Renal cortex interstitium (tissue), 3 donors: ENCODE data around the gene SLCO2B1. TPM values are rescaled to one million over a fixed set of nuclear protein-coding genes. Genes with fewer than 3 reads are reported as not detected.

ENCODE experiments used
- polyA plus RNA-seq, 3 donors: library from polyadenylated mRNA; unstranded; fragments of 120-200 nt; gene quantifications; one replicate each; pipeline ENCODE4 v1.2.1, GENCODE V29; 2013; ENCODE audit not compliant: insufficient read length in 3 of 3

The SLCO2B1 gene
- polyA plus RNA-seq, 3 donors, result 7.5 to 11.6 (median 11.3) TPM

Other genes starting within 250 kb of the SLCO2B1 start
- gene XRRA1, start 202.0 kb upstream of the SLCO2B1 start, polyA plus RNA-seq, result 10 to 100 TPM in 1 of 3 donors, 1 to 10 TPM in 2; 6.2 to 14.6 (median 9.8) TPM
- 100 to 1,000 TPM; 218 to 225 (median 222) TPM for gene SPCS2, start 201.8 kb upstream of the SLCO2B1 start, polyA plus RNA-seq
- gene NEU3, start 162.2 kb upstream of the SLCO2B1 start, polyA plus RNA-seq, result 10 to 100 TPM; 10.0 to 14.1 (median 10.3) TPM
- under 1 TPM; 0.03 to 0.05 (median 0.03) TPM for gene OR2AT4, start 54.2 kb upstream of the SLCO2B1 start, polyA plus RNA-seq
- gene TPBGL, start 89.7 kb downstream of the SLCO2B1 start, polyA plus RNA-seq, result under 1 TPM; 0.06 to 0.14 (median 0.11) TPM
- gene ARRB1, start 200.6 kb downstream of the SLCO2B1 start, polyA plus RNA-seq, result 10 to 100 TPM; 18.7 to 28.6 (median 23.8) TPM
- gene RPS3, start 248.4 kb downstream of the SLCO2B1 start, polyA plus RNA-seq, result 1,000 to 10,000 TPM; 2,435 to 2,872 (median 2,684) TPM